Embryonic facial prominence (tissue), 1 donor: ENCODE data around the gene NR3C1.
"Not testable (repeated sequence)": the region's sequence is repeated elsewhere in the genome, so short reads cannot be mapped to it uniquely, and the experiment has no call there.

Source experiments
- DNase-seq: peaks from one replicate; pipeline ENCODE4 v3.0.0-alpha.2; 2016; ENCODE audit errors: extremely low spot score

The NR3C1 gene

GRCh38 chr5:143336485-143336884 is 67.0 kb downstream of the NR3C1 start:
- no peak for DNase-seq

- DNase-seq = no peak
Observed at GRCh38 chr5:143334903-143335302, 68.6 kb downstream of the NR3C1 start.

- not testable (repeated sequence) for DNase-seq
Observed at GRCh38 chr5:143334380-143334779, 69.1 kb downstream of the NR3C1 start.

GRCh38 chr5:143331956-143332355 is 71.5 kb downstream of the NR3C1 start:
- no peak for DNase-seq

- DNase-seq = no peak
Observed at GRCh38 chr5:143329843-143330242, 73.6 kb downstream of the NR3C1 start.

- DNase-seq = no peak
Observed at GRCh38 chr5:143328589-143329220, 74.8 kb downstream of the NR3C1 start.

GRCh38 chr5:143325086-143325485 is 78.4 kb downstream of the NR3C1 start:
- DNase-seq = not testable (repeated sequence)

GRCh38 chr5:143322931-143323630 is 80.4 kb downstream of the NR3C1 start:
- DNase-seq = not testable (repeated sequence)

- no peak for DNase-seq
Observed at GRCh38 chr5:143322176-143322575, 81.3 kb downstream of the NR3C1 start.

GRCh38 chr5:143319437-143320227 is 83.9 kb downstream of the NR3C1 start:
- DNase-seq = no peak

GRCh38 chr5:143318833-143319232 is 84.7 kb downstream of the NR3C1 start:
- DNase-seq = no peak

GRCh38 chr5:143318270-143318669 is 85.2 kb downstream of the NR3C1 start:
- DNase-seq = no peak

- no peak for DNase-seq
Observed at GRCh38 chr5:143316844-143317631, 86.4 kb downstream of the NR3C1 start.

- no peak for DNase-seq
Observed at GRCh38 chr5:143316337-143316736, 87.1 kb downstream of the NR3C1 start.

- DNase-seq = no peak
Observed at GRCh38 chr5:143315929-143316328, 87.6 kb downstream of the NR3C1 start.

GRCh38 chr5:143315214-143315613 is 88.3 kb downstream of the NR3C1 start:
- no peak for DNase-seq

GRCh38 chr5:143314659-143315058 is 88.8 kb downstream of the NR3C1 start:
- no peak for DNase-seq

GRCh38 chr5:143314099-143314498 is 89.4 kb downstream of the NR3C1 start:
- DNase-seq = no peak

- DNase-seq = no peak
Observed at GRCh38 chr5:143313298-143313852, 90.1 kb downstream of the NR3C1 start.

GRCh38 chr5:143312822-143313221 is 90.7 kb downstream of the NR3C1 start:
- no peak for DNase-seq

GRCh38 chr5:143311955-143312354 is 91.5 kb downstream of the NR3C1 start:
- DNase-seq = no peak

GRCh38 chr5:143311428-143311827 is 92.1 kb downstream of the NR3C1 start:
- DNase-seq = no peak
